Nephron progenitor cell (in vitro differentiated cells): ENCODE results near the gene LRRC7.

Experiments used
- DNase-seq: peaks from one replicate; pipeline ENCODE4 v3.0.0; 2021
- H3K27ac Mint-ChIP-seq: 2 replicates; pipeline ENCODE4 v1.8.0; 2021; ENCODE audit warnings: mild to moderate bottlenecking, moderate library complexity, mixed read lengths
- H3K27me3 Mint-ChIP-seq: 2 replicates; pipeline ENCODE4 v1.8.0; 2021; ENCODE audit warnings: mild to moderate bottlenecking, low read depth, mixed read lengths; ENCODE audit not compliant: poor library complexity
- H3K36me3 Mint-ChIP-seq: 2 replicates; pipeline ENCODE4 v1.8.0; 2021; ENCODE audit warnings: low read depth, mixed read lengths
- H3K4me1 Mint-ChIP-seq: 2 replicates; pipeline ENCODE4 v1.8.0; 2021; ENCODE audit warnings: mixed read lengths
- H3K4me3 Mint-ChIP-seq: 2 replicates; pipeline ENCODE4 v1.8.0; 2021; ENCODE audit warnings: mild to moderate bottlenecking, moderate library complexity, mixed read lengths
- H3K9me3 Mint-ChIP-seq: 2 replicates; pipeline ENCODE4 v1.8.0; 2021; ENCODE audit warnings: mild to moderate bottlenecking, moderate library complexity, mixed read lengths
- TF ChIP-seq, protein P1 (sequence below): fragments of 200-600 bp; sonication (generic); IDR thresholded peaks from 2 replicates; pipeline ENCODE4 v1.5.0; 2021; ENCODE audit warnings: antibody characterized with exemption

Gene LRRC7

DNA sequence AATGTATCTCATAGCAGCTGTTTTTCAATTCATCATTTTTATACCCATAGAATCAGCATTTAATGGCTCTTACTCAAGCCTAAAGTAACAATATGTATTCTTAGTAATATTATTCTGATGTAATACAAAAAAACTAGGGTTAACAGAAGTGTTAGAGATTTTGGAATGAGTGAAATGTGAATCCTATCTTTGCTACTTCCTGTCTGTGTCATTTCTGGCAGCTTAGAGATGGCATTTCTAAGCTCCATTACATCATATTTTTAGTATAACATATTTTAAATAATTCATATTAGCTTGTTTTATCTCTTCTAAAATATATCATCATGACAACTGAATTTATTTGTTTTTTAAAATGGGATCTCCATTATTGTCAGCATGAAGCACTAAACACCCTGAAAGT is 90.2 kb downstream of the LRRC7 start:
- TF ChIP-seq, protein P1, sequence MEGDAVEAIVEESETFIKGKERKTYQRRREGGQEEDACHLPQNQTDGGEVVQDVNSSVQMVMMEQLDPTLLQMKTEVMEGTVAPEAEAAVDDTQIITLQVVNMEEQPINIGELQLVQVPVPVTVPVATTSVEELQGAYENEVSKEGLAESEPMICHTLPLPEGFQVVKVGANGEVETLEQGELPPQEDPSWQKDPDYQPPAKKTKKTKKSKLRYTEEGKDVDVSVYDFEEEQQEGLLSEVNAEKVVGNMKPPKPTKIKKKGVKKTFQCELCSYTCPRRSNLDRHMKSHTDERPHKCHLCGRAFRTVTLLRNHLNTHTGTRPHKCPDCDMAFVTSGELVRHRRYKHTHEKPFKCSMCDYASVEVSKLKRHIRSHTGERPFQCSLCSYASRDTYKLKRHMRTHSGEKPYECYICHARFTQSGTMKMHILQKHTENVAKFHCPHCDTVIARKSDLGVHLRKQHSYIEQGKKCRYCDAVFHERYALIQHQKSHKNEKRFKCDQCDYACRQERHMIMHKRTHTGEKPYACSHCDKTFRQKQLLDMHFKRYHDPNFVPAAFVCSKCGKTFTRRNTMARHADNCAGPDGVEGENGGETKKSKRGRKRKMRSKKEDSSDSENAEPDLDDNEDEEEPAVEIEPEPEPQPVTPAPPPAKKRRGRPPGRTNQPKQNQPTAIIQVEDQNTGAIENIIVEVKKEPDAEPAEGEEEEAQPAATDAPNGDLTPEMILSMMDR, result no peak
- Mint-ChIP-seq H3K4me3 (no peak overlapping the region), H3K9me3 (no peaks in the 10 kb centered on the region), H3K4me1 (no peaks in the 10 kb centered on the region), H3K27ac (no peak overlapping the region), H3K27me3 (no peaks in the 10 kb centered on the region), H3K36me3 (no peaks in the 10 kb centered on the region)
- DNase-seq, result no peak

DNA sequence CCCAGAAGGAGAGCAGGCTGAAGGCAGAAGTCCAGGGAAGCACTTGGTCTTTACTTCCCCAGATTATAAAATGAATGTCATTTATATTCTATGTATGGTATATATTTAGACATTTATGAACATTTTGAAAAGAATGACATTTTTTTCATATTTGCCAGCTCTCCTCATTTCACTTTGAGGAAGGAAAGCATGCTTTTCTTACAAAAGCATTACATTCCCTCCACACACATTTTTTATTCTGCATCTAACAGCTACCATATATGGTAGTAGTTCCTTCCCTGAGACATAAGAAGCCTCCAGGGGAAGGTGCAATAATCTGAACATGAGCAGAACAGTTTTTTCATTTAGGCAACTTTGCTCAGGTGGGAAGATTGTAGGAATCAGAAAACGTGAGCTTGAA is 94.0 kb downstream of the LRRC7 start:
- peaks cover 15% of the 10 kb centered on the region for H3K9me3 Mint-ChIP-seq

DNA sequence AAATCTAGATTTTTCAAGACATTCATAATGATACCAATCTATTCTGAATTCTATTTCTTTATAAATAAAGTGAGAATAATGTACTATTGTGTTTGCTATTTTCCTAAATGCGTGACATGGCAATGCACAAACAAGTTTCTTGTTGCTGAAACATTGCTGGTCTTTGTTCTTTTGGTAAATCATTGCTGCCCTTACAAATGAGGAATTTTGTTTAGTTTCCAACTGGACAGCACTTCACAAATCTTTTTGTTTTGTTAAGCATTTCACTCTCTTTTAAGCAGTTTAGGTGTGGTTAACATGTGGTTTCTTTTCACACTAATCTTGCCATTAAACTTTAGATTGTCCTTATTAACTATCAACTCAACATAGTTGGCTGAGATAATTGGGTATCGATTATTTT is 94.6 kb downstream of the LRRC7 start:
- no peaks in the 10 kb centered on the region for H3K36me3 Mint-ChIP-seq
- TF ChIP-seq, protein P1, result no peak
- H3K9me3 Mint-ChIP-seq, result peaks cover 15% of the 10 kb centered on the region
- no peak overlapping the region for H3K27ac Mint-ChIP-seq
- DNase-seq, result no peak
- H3K27me3 Mint-ChIP-seq, result no peaks in the 10 kb centered on the region
- no peak overlapping the region for H3K4me3 Mint-ChIP-seq
- no peaks in the 10 kb centered on the region for H3K4me1 Mint-ChIP-seq

More for the DNA sequence above, 94.0 kb downstream of the LRRC7 start:
- no peaks in the 10 kb centered on the region for H3K36me3 Mint-ChIP-seq
- H3K4me1 Mint-ChIP-seq, result no peaks in the 10 kb centered on the region
- no peaks in the 10 kb centered on the region for H3K27me3 Mint-ChIP-seq
- H3K27ac Mint-ChIP-seq, result no peak overlapping the region
- TF ChIP-seq, protein P1, result no peak
- H3K4me3 Mint-ChIP-seq, result no peak overlapping the region
- DNase-seq, result no peak

DNA sequence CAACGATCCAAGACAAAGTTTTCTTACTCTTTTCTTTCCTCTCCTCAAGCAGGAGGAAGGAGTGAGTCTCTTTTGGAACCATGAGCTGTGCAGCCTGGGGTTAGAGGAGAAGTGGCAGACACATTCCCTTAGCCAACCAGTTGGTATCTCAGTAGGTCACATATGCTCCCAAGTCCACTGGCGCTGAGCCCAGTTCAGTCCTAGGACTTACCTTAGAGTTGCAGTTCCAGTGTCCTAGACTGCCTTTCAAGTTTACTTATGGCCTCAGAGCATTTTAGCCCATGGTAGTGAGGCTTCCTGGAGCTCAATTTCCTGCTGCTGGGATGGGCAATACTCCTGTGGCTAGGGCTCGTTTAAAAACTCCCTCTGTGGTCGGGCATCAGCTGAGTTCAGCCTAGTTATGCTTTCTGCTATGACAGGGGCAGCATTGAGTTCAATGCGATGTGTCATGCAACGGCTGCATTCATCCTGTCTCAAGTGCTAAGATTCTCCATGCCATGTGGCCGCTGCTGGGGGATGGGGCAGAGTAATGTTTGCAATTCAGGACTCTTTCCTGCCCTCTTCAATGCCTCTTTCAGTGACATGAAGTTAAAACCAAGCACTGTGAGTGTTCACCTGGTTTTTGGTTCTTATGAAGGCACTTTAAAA is 103.8 kb downstream of the LRRC7 start:
- Mint-ChIP-seq H3K4me3 (no peak overlapping the region), H3K36me3 (no peaks in the 10 kb centered on the region), H3K9me3 (no peaks in the 10 kb centered on the region), H3K27me3 (no peaks in the 10 kb centered on the region), H3K27ac (no peak overlapping the region), H3K4me1 (no peaks in the 10 kb centered on the region)
- TF ChIP-seq, protein P1, result no peak
- no peak for DNase-seq

DNA sequence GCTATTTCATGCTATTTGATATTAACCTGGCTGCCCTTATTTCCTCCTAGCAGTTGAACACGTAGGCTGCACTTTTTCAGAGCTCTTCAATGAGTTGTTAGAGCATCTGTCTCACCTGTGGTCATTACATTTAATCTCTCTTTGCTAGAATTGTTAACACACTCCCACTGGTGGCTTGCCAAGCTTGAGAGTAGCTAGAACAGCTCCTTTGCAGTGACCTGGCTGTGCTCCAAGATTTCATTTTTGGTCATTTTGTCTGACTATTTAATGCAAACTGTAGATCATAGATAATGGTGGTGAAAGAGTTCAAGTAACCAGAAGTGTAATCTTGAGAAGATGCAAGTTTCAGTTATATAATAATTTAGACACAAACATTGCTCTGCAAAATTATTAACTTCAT is 105.6 kb downstream of the LRRC7 start:
- Mint-ChIP-seq H3K27ac (no peak overlapping the region), H3K27me3 (no peaks in the 10 kb centered on the region)
- DNase-seq, result no peak

DNA sequence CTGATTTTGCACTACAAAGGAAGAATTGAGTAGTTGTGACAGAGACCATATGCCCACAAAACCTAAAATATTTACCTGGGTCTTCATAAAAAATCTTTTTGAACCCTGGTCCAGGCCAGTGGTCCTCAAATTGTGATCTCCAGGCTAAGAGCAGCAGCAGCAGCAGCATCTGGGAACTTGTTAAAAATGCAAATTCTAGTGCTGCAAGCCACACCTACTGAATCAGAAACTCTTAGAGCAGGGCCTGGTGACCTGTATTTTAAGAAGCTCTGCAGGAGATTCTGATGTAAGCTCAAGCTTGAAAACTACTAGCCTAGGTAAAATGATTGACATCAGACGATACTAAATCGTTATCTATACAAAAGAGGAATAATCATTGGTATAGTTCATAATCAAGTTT is 112.2 kb downstream of the LRRC7 start:
- no peak for DNase-seq
- H3K9me3 Mint-ChIP-seq, result no peaks in the 10 kb centered on the region
- no peak overlapping the region for H3K4me3 Mint-ChIP-seq
- H3K36me3 Mint-ChIP-seq, result no peaks in the 10 kb centered on the region
- TF ChIP-seq, protein P1, result no peak
- no peak overlapping the region for H3K27ac Mint-ChIP-seq
- H3K4me1 Mint-ChIP-seq, result no peaks in the 10 kb centered on the region
- H3K27me3 Mint-ChIP-seq, result no peaks in the 10 kb centered on the region

More for the DNA sequence above, 105.6 kb downstream of the LRRC7 start:
- Mint-ChIP-seq H3K36me3 (no peaks in the 10 kb centered on the region), H3K4me3 (no peak overlapping the region), H3K9me3 (no peaks in the 10 kb centered on the region), H3K4me1 (no peaks in the 10 kb centered on the region)
- TF ChIP-seq, protein P1, result no peak
